ENCODE measurements around the gene CD19.
A peak's percentile ranks its signal among the peaks of the same experiment; 100 is the strongest.
"Not testable (repeated sequence)": the region's sequence is repeated elsewhere in the genome, so short reads cannot be mapped to it uniquely, and the experiment has no call there.

CD19 gene

DNA sequence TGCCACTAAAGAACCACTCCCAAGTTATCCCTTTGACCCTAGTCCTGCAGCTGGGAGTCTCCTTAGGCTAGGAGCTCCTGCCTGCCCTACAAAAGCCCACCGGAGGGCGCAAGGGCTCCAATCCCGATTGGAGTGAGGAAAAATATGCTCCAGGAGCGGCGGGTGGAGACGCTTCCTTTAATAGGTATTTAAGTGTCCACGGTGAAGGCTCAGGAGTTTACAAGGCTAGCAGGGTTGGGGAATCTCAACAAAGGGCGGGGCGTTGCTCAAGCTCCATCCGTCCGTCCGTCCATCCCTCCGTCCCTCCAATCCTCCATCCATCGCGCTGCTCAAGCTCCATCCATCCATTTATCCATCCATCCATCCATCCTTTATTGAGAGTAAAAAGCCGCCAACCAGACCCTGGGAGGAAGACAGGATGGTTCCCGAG is 42.3 kb downstream of the CD19 start:
- DNase-seq, result peak; percentile 53
- in situ Hi-C loops (cut with MboI; ENCODE audit: low pct_unique_long_range_greater_than_20kb, low sequenced_read_pairs), result no loop called here

DNA sequence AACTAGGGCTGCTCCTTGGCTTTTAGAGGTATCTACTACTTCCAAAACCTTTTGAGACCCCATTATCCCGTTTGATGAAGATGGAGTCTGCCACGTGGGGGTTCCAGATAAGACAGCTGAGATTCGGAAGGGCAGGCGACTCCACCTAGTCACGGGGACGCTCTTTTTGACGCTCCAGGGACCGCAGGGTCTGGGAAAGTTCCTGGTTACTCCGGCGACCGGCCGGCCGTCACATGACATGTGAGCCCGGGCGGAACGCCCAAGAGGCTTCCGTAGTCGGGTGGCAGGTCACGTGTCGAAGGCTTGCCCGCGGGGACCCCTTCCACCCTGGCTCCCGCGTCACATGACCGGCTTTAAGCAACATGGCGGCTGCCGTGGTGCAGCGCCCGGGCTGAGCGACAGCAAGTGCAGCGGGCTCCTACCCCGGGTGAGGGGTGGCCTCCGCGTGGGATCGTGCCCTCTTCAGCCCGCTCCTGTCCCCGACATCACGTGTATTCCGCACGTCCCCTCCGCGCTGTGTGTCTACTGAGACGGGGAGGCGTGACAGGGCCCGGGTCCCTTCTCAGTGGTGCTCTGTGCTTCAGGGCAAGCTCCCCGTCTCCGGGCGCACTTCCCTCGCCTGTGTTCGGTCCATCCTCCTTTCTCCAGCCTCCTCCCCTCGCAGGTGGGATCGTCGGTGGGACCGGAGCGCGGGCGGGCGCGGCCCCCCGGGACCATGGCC is 42.8 kb downstream of the CD19 start, which contains the start of gene SPNS1:
Gene SPNS1, plus strand, starts transcription at position 342 of the 721 bp plus-strand sequence. Its CDS starts 374 bp downstream, at position 716.
- in situ Hi-C loops (cut with MboI; ENCODE audit: low pct_unique_long_range_greater_than_20kb, low sequenced_read_pairs), result no loop called here
- DNase-seq, result peak; percentile 92

DNA sequence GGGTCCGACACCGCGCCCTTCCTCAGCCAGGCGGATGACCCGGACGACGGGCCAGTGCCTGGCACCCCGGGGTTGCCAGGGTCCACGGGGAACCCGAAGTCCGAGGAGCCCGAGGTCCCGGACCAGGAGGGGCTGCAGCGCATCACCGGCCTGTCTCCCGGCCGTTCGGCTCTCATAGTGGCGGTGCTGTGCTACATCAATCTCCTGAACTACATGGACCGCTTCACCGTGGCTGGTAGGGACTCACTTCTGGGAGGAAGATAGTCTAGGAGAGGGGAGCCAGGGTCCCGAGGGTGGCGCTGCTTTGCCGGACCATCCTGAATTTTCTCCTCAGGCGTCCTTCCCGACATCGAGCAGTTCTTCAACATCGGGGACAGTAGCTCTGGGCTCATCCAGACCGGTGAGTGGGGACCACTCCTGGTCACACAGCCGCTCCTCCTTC is 43.4 kb downstream of the CD19 start:
- DNase-seq, result no peak
- in situ Hi-C loops (cut with MboI; ENCODE audit: low pct_unique_long_range_greater_than_20kb, low sequenced_read_pairs), result no loop called here

DNA sequence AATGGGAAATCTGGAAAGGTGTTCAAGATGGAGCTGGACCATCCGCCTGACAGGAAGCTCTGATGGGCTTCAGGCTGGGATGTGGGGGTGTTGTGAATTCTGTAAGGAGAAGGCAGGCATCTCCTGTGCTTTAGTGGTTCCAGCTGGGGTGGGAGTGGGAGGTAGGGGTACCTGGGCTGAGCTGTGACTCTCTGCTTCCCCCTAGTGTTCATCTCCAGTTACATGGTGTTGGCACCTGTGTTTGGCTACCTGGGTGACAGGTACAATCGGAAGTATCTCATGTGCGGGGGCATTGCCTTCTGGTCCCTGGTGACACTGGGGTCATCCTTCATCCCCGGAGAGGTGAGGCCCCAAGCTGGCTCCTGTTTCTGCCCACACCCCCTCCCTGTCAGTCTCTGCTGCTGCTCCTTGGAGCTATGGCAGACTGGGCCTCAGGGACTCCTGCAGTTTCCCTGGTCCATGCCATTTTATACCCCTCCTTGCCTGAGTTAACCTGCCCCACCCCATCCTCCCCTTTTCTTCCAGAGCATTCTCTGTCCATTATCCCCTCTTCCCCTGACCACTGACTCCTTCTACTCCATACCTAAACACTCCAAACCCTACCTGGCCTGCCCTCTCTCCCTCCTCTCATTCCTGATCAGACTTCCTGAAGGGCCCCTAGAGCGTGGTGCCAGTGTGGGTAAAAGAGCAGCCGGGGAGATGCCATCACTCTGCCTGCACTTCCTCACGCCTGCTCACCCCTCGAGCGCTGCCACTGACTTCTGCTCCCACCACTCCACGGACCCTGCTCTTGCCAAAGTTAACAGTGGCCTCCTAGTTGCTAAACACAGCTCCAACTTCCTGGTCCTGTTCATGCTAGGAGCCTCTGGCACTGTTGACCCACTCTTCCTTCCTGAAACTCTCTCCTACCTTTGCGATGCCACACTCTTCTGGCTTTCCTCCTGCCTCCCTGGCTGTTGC is 46.2 kb downstream of the CD19 start:
- in situ Hi-C loops (cut with MboI; ENCODE audit: low pct_unique_long_range_greater_than_20kb, low sequenced_read_pairs), result no loop called here
- no peak for DNase-seq

DNA sequence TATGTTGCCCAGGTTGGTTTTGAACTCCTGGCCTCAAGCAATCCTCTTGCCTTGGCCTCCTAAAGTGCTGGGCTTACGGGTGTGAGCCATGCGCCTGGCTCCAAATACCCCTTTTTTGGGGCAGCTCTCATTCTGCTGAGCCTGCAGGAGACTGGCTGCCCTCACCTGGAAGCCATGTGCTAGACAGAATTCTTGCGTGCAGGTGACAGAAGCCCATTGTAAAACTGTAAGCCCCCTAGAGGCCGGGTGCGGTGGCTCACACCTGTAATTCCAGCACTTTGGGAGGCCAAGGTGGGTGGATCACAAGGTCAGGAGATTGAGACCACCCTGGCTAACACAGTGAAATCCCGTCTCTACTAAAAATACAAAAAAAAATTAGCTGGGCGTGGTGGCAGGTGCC is 48.6 kb downstream of the CD19 start:
- in situ Hi-C loops (cut with MboI; ENCODE audit: low pct_unique_long_range_greater_than_20kb, low sequenced_read_pairs); DNase-seq: not testable (repeated sequence)

DNA sequence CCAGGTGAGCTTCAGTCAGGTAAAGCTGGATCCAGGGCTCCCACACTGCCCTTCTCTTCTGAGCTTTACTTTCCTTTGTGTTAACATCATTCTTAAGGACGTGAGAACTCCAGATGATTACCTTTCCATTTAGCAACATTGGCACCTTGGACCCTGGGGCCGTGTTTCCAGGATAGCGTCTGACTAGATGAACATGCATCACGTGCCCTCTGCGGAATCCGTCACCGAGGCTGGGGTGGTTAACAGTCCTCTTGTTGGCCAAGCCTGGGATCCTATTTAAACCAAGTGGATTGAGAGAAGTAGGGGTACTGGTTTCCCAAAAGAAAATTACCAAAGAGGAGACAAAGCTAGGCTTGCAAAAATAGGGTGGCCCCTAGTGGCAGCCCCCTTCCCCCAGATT is 49.2 kb downstream of the CD19 start:
- in situ Hi-C loops (cut with MboI; ENCODE audit: low pct_unique_long_range_greater_than_20kb, low sequenced_read_pairs), result no loop called here
- no peak for DNase-seq

DNA sequence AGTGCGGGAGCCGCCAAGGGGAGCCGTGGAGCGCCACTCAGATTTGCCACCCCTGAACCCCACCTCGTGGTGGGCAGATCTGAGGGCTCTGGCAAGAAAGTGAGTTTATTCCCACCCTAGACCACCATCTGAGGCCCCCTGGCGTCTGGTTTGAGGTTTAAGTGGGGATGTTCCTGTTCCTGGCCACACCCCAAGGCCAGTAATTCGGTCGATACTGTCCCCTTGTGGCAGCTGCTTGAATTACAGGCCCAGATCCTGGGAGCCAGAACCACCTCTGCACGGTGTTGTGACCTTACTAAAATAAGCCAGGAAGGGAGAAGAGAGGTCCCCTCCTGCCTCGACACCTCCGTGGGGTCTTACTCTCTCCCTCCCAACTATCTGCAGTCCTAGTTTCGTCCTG is 49.7 kb downstream of the CD19 start:
- in situ Hi-C loops (cut with MboI; ENCODE audit: low pct_unique_long_range_greater_than_20kb, low sequenced_read_pairs), result no loop called here
- peak; percentile 67 for DNase-seq

DNA sequence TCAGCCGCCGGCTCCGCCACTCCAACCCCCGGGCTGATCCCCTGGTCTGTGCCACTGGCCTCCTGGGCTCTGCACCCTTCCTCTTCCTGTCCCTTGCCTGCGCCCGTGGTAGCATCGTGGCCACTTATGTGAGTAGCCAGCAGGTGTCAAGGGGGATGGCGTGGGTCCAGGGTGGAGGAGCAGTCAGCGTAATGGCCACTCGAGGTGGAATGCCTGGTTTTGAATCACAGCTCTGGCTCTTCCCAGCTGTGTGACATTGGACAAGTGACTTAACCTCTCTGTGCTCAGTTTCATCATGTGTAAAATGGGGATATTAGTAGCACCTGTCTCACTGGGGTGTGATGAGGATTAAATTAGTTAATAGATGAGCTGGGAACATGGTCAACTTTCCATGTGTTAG is 50.6 kb downstream of the CD19 start:
- in situ Hi-C loops (cut with MboI; ENCODE audit: low pct_unique_long_range_greater_than_20kb, low sequenced_read_pairs), result no loop called here
- DNase-seq, result no peak

DNA sequence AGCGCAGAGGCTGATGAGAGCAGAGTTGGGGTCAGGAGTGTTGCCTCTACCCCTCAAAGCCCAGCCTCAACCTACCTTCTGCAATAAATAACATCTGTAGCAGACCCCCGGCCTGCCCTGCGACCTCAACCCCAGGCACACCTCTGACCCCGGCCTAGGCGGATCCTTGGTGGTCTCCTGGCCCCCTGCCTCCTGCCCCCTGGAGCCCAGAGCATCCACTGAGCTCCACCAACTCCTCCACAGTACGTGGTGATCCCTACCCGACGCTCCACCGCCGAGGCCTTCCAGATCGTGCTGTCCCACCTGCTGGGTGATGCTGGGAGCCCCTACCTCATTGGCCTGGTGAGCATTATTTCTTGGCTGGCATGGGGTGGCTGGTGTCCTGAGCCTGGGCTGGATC is 51.2 kb downstream of the CD19 start:
- in situ Hi-C loops (cut with MboI; ENCODE audit: low pct_unique_long_range_greater_than_20kb, low sequenced_read_pairs), result no loop called here
- DNase-seq, result no peak

DNA sequence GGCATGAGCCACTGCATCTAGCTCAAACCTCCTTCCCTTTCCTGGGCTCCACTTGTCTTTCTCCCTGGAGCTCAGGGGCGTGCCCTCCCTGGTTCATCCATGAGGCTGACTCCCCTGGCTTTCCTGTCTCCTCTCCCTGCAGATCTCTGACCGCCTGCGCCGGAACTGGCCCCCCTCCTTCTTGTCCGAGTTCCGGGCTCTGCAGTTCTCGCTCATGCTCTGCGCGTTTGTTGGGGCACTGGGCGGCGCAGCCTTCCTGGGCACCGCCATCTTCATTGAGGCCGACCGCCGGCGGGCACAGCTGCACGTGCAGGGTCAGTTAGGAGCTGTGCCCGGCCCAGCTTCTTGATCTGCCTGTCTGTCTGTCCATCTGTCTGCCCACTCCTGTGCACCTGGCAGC is 51.9 kb downstream of the CD19 start:
- DNase-seq, result no peak
- in situ Hi-C loops (cut with MboI; ENCODE audit: low pct_unique_long_range_greater_than_20kb, low sequenced_read_pairs), result no loop called here

DNA sequence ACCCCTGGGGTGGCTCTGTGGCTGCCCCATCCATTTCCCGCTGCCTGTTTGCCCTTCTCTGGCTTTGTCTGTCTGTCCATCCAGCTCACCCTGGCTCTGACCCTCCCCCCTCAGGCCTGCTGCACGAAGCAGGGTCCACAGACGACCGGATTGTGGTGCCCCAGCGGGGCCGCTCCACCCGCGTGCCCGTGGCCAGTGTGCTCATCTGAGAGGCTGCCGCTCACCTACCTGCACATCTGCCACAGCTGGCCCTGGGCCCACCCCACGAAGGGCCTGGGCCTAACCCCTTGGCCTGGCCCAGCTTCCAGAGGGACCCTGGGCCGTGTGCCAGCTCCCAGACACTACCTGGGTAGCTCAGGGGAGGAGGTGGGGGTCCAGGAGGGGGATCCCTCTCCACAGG is 52.3 kb downstream of the CD19 start:
- no peak for DNase-seq
- in situ Hi-C loops (cut with MboI; ENCODE audit: low pct_unique_long_range_greater_than_20kb, low sequenced_read_pairs), result no loop called here

DNA sequence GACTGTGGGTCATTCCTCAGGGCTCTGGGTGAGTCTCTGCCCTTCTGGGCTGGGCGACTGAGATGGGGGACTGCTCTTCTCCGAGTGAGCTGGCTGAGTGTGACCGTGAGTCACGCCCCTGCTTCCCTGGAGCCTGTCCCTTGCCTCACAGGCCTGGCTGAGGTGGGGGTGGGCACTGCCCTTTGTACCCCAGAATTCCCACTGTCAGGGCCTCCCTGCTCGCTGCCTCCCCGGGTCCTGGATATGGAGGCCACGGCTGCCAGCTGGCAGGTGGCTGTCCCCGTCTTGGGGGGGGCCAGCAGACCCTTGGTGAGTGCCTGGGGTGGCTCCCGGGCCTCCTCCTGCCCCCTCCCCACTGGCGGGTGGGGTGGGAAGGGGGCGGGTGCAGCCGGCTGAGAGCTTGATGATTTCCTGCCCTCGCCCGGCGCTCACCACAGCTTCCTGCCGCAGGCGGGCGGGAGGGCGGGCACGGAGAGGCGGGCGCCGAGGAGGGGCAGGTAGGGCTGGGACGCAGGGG is 52.9 kb downstream of the CD19 start, which contains the start of gene LAT:
Gene LAT, plus strand, starts transcription at position 434 of the 517 bp plus-strand sequence. CDS start 366 bp downstream, outside the sequence.
- DNase-seq, result peak; percentile 72
- in situ Hi-C loops (cut with MboI; ENCODE audit: low pct_unique_long_range_greater_than_20kb, low sequenced_read_pairs), result no loop called here

DNA sequence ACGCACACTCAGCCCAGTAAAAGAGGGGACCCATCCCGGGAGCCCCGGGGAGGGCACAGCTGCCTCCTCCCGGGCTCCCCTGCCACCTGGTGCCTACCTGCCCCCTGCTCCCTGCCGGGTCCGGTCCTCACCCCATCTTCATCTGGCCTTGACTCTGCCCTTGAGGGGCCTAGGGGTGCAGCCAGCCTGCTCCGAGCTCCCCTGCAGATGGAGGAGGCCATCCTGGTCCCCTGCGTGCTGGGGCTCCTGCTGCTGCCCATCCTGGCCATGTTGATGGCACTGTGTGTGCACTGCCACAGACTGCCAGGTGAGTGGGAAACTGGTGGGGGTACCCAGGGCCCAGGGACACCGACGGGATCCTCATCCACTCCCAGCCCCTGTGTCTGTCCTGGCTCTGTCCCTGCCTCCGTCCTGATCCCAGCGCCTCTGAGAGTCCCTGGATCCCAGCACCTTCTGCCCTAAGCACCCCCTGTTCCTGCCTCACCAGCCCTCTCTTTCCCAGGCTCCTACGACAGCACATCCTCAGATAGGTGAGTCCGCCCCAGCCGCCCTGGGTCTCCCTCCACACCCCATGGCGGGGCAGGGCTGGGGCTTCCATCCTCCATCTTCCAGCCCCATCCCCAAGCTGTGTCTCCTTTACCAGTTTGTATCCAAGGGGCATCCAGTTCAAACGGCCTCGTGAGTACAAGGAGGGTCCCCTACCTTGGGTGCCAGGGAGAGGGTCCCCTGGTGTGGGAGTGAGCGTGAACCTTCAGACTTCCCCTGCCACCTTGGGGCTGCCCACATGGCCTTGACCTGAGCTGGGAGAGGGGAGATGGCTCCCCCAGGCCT is 53.7 kb downstream of the CD19 start:
- in situ Hi-C loops (cut with MboI; ENCODE audit: low pct_unique_long_range_greater_than_20kb, low sequenced_read_pairs), result no loop called here

DNA sequence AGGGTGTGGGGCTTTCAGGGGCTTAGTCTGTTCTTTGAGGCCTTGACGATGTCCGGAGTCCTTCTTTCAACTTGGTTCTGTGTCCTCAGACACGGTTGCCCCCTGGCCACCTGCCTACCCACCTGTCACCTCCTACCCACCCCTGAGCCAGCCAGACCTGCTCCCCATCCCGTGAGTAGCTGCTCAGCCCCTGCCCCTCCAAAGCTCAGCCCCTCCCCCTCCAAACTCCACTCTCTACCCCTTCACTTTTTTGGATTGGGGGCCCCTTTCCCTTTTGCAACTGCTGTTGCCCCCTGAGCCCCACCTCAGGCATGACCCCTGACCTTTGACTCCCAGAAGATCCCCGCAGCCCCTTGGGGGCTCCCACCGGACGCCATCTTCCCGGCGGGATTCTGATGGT is 54.3 kb downstream of the CD19 start:
- DNase-seq, result no peak
- in situ Hi-C loops (cut with MboI; ENCODE audit: low pct_unique_long_range_greater_than_20kb, low sequenced_read_pairs), result no loop called here

More for the DNA sequence above, 53.7 kb downstream of the CD19 start:
- no peak for DNase-seq

DNA sequence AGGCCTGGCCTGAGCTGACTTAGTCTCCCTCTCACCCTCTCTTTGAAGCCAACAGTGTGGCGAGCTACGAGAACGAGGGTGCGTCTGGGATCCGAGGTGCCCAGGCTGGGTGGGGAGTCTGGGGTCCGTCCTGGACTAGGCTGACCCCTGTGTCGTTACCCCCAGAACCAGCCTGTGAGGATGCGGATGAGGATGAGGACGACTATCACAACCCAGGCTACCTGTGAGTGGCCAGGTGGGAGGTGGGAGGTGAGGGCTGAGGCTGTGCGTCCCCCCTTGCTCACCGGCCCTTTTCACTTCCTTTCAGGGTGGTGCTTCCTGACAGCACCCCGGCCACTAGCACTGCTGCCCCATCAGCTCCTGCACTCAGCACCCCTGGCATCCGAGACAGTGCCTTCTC is 54.7 kb downstream of the CD19 start:
- no peak for DNase-seq
- in situ Hi-C loops (cut with MboI; ENCODE audit: low pct_unique_long_range_greater_than_20kb, low sequenced_read_pairs), result no loop called here

DNA sequence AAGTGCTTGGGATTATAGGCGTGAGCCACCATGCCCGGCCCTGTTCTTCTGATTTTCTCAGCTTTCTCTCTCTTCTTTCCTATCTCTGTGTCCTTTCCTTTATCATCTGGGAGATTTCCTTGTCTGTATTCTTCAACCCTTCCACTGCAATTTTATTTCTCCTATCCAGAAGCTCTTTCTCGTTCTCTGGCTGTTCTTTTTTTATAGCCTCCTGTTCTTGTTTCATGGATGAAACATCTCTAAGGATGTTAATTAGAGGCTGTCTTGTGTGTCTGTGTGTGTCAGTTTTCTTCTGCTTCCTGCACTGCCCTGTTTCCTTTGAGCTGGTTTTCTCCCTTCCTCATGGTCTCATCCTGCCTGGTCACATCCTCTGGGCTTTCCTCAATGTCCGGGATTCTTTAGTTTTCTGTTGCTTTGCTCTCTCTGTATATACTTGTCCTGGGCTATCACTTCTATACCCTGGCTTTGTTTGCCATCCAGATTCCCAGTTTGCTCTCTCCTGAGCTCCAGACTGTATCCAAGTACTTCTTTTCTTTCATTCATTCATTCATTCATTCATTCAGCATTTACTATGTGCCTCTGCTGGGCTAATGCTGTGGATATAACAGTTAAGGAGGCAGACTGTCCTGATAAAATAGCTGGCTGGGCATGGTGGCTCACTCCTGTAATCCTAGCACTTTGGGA is 55.5 kb downstream of the CD19 start:
- in situ Hi-C loops (cut with MboI; ENCODE audit: low pct_unique_long_range_greater_than_20kb, low sequenced_read_pairs), result no loop called here
- DNase-seq, result no peak
